CD14-positive monocyte (primary cell): ENCODE results near the gene LRRC8C. TPM values are rescaled to one million over a fixed set of nuclear protein-coding genes. Genes with fewer than 3 reads are reported as not detected.

ENCODE experiments used
- DNase-seq, 3 donors: peaks; one replicate each; pipeline ENCODE4 v3.0.0-alpha.2; 2011 to 2022
- H2AFZ ChIP-seq: 2 replicates; pipeline ENCODE4 v1.6.0; 2012; ENCODE audit warnings: mild to moderate bottlenecking, low read depth, low read length, inconsistent platforms; ENCODE audit not compliant: insufficient read depth, poor library complexity, severe bottlenecking
- H3K27ac ChIP-seq, 2 donors: 1 replicate in 1 of 2; 2 replicates in 1 of 2; pipeline ENCODE4 v1.5.1; 2012 to 2013; ENCODE audit warnings: low read length in 2 of 2, control low read depth in 1 of 2, inconsistent platforms in 1 of 2, low read depth in 1 of 2, mild to moderate bottlenecking in 1 of 2
- H3K27me3 ChIP-seq, 2 donors: one replicate each; pipeline versions ENCODE4 v1.6.0 to v1.6.1; 2011 to 2013; ENCODE audit warnings: low read length in 2 of 2; ENCODE audit not compliant: control insufficient read depth in 2 of 2, insufficient read depth in 2 of 2
- H3K36me3 ChIP-seq, 2 donors: replicated peaks in 1 of 2; 1 replicate in 1 of 2; 2 replicates in 1 of 2; pipeline versions ENCODE4 v1.5.1 to v1.6.1; 2012 to 2013; ENCODE audit warnings: low read length in 2 of 2, control low read depth in 1 of 2, inconsistent platforms in 1 of 2, mild to moderate bottlenecking in 1 of 2; ENCODE audit not compliant: insufficient read depth in 2 of 2, control insufficient read depth in 1 of 2
- H3K4me1 ChIP-seq, 2 donors: 1 replicate in 1 of 2; 2 replicates in 1 of 2; pipeline versions ENCODE4 v1.5.1 to v1.6.1; 2012 to 2013; ENCODE audit warnings: low read length in 2 of 2, control low read depth in 1 of 2, inconsistent platforms in 1 of 2, mild to moderate bottlenecking in 1 of 2, moderate library complexity in 1 of 2; ENCODE audit not compliant: insufficient read depth in 2 of 2, control insufficient read depth in 1 of 2
- H3K4me2 ChIP-seq: replicated peaks from 2 replicates; pipeline ENCODE3; 2012; ENCODE audit warnings: low read length, moderate library complexity, mild to moderate bottlenecking; ENCODE audit not compliant: poor library complexity, severe bottlenecking; ENCODE audit errors: extremely low read depth
- H3K4me3 ChIP-seq, 3 experiments: fragments of 200-600 bp in 1 of 3; sonication (generic) in 1 of 3; replicated peaks in 1 of 3; 1 replicate in 2 of 3; 2 replicates in 1 of 3; pipeline ENCODE4 v1.5.1; 2011 to 2013; ENCODE audit warnings: low read length in 3 of 3, mild to moderate bottlenecking in 3 of 3, control low read depth in 2 of 3, low read depth in 2 of 3, inconsistent platforms in 1 of 3, moderate library complexity in 1 of 3
- H3K79me2 ChIP-seq: 2 replicates; pipeline ENCODE4 v1.6.0; 2012; ENCODE audit warnings: mild to moderate bottlenecking, control low read depth, inconsistent platforms, low read length, moderate library complexity; ENCODE audit not compliant: insufficient read depth
- H3K9ac ChIP-seq: 2 replicates; pipeline ENCODE4 v1.6.0; 2017; ENCODE audit warnings: low read length, mild to moderate bottlenecking; ENCODE audit not compliant: insufficient read depth, poor library complexity, severe bottlenecking
- H3K9me3 ChIP-seq, 2 donors: replicated peaks in 1 of 2; 1 replicate in 1 of 2; 2 replicates in 1 of 2; pipeline versions ENCODE4 v1.5.1 to v1.6.1; 2012 to 2013; ENCODE audit warnings: low read length in 2 of 2, control low read depth in 1 of 2; ENCODE audit not compliant: control insufficient read depth in 1 of 2, insufficient read depth in 1 of 2
- H4K20me1 ChIP-seq: 2 replicates; pipeline ENCODE4 v1.6.0; 2012; ENCODE audit warnings: mild to moderate bottlenecking, low read length, control low read depth, moderate library complexity; ENCODE audit not compliant: insufficient read depth
- H3K27ac Mint-ChIP-seq, 7 donors: one replicate each; pipeline ENCODE4 v1.8.0; 2020; ENCODE audit warnings: mild to moderate bottlenecking in 7 of 7, mixed read lengths in 7 of 7, moderate library complexity in 6 of 7, inconsistent platforms in 2 of 7
- H3K27me3 Mint-ChIP-seq, 3 donors: one replicate each; pipeline ENCODE4 v1.8.0; 2021 to 2022; ENCODE audit warnings: low read depth in 3 of 3, mild to moderate bottlenecking in 3 of 3, mixed read lengths in 3 of 3, moderate library complexity in 3 of 3, inconsistent platforms in 1 of 3
- H3K36me3 Mint-ChIP-seq, 2 donors: one replicate each; pipeline ENCODE4 v1.8.0; 2020; ENCODE audit warnings: mixed read lengths in 2 of 2, inconsistent platforms in 1 of 2, mild to moderate bottlenecking in 1 of 2
- H3K4me1 Mint-ChIP-seq: one replicate; pipeline ENCODE4 v1.8.0; 2020; ENCODE audit warnings: mild to moderate bottlenecking, mixed read lengths
- H3K4me3 Mint-ChIP-seq, 2 donors: one replicate each; pipeline ENCODE4 v1.8.0; 2020; ENCODE audit warnings: mild to moderate bottlenecking in 2 of 2, mixed read lengths in 2 of 2, moderate library complexity in 1 of 2
- H3K9me3 Mint-ChIP-seq, 7 donors: one replicate each; pipeline ENCODE4 v1.8.0; 2020 to 2022; ENCODE audit warnings: mixed read lengths in 7 of 7, mild to moderate bottlenecking in 6 of 7, moderate library complexity in 6 of 7, inconsistent platforms in 2 of 7
- WGBS: methylation state at CpG from one replicate; pipeline ENCODE4 v1.1.5; 2013; ENCODE audit warnings: missing lambda C conversion rate; ENCODE audit not compliant: insufficient coverage; 5-methylcytosine and 5-hydroxymethylcytosine counted together
- intact Hi-C, 2 donors: fragments of 100-400 bp; cut with micrococcal nuclease; formaldehyde crosslinking; loops; one replicate each; pipeline versions ENCODE4 v1.15.0 to v1.15.1; 2023
- polyA plus RNA-seq, 3 donors: library from polyadenylated mRNA; depleted of rRNA in 1 of 3; unstranded in 2 of 3; stranded (reverse) in 1 of 3; fragments of 300-500 nt in 2 of 3; fragments of >200 nt in 1 of 3; fragmentation: Illumina TruSeq in 2 of 3; gene quantifications; 1 replicate in 2 of 3; 2 replicates in 1 of 3; pipeline ENCODE4 v1.2.3, GENCODE V29; 2012 to 2021
- TF ChIP-seq, protein P1 (sequence below): fragments of 200-600 bp; IDR thresholded peaks from one replicate; pipeline ENCODE4 v1.8.0; 2022; ENCODE audit warnings: antibody characterized with exemption, mild to moderate bottlenecking

Gene LRRC8C
- polyA plus RNA-seq, 3 donors: 13.0 to 18.6 (median 16.3) TPM

DNA sequence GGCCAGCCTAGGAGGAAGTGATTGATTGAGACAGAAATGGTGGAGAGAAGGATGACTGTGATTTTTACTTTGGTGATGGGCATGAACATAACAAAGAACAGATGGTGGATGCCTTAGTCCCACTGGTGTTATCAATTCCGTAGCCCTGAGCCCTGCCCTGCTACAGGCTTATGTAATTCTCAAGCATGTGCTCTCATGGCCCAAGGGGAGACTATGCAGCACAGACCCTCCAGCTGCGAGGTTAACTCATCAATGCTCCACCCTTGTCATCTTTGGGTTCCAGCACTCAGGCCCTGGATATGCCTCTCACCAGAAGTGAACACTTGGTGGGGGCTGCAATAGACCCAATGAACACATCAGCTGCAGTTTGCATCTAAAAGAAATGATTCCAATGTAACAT, 125.2 kb downstream of the LRRC8C start:
- no peaks in the 10 kb centered on the region for H3K9me3 Mint-ChIP-seq
- DNase-seq: no peak
- H3K27me3 Mint-ChIP-seq: peaks cover 0 to 1% (median 0%) of the 10 kb centered on the region in 3 donors
- Histone ChIP-seq H4K20me1 (no peaks in the 10 kb centered on the region), H3K79me2 (peaks cover 24% of the 10 kb centered on the region), H3K4me2 (peak overlapping the region; percentile 76), H3K27me3 (no peaks in the 10 kb centered on the region), H3K4me1 (peaks cover 94 to 98% of the 10 kb centered on the region in 2 donors), H3K9me3 (no peaks in the 10 kb centered on the region), H3K4me3 (peak overlapping the region; percentile 5 to 61 (median 42)), H3K9ac (peak overlapping the region; percentile 23), H2AFZ (no peak overlapping the region), H3K36me3 (no peaks in the 10 kb centered on the region), H3K27ac (peak overlapping the region; percentile 63 to 85)
- 10% methylated on average over 2 of the region's 2 CpGs for WGBS
- H3K36me3 Mint-ChIP-seq: no peaks in the 10 kb centered on the region
- peaks cover 97% of the 10 kb centered on the region for H3K4me1 Mint-ChIP-seq
- intact Hi-C loops: loop anchor here (5.0 to 10.0 kb wide), 4 partner anchors 36 to 236 kb away; partner anchors contain the start of gene LRRC8B (in 1 of the 2)
- TF ChIP-seq, protein P1, sequence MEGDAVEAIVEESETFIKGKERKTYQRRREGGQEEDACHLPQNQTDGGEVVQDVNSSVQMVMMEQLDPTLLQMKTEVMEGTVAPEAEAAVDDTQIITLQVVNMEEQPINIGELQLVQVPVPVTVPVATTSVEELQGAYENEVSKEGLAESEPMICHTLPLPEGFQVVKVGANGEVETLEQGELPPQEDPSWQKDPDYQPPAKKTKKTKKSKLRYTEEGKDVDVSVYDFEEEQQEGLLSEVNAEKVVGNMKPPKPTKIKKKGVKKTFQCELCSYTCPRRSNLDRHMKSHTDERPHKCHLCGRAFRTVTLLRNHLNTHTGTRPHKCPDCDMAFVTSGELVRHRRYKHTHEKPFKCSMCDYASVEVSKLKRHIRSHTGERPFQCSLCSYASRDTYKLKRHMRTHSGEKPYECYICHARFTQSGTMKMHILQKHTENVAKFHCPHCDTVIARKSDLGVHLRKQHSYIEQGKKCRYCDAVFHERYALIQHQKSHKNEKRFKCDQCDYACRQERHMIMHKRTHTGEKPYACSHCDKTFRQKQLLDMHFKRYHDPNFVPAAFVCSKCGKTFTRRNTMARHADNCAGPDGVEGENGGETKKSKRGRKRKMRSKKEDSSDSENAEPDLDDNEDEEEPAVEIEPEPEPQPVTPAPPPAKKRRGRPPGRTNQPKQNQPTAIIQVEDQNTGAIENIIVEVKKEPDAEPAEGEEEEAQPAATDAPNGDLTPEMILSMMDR: no peak
- H3K4me3 Mint-ChIP-seq: peak overlapping the region; percentile 65 to 81
- H3K27ac Mint-ChIP-seq: peak overlapping the region; percentile 87 to 98 (median 93)

DNA sequence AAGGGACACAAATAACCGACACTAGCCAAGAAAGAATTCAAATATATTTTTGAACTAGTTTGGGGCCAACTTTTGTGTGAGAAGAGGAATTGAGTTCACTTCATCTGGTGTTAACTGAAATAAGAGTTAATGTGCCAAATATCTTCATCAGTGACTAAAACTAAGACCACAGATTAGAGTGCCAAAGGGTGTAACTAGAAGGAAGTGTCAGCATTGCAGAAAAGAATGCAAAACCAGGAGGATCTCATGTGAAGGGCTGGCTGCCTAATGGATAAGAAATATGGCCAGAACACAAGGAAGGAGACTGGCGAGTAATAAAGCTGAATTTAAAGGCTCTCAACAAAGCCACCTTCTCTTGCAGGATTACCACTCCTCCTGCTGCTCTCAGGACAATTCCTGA, 126.1 kb downstream of the LRRC8C start:
- intact Hi-C loops: loop anchor here (5.0 to 10.0 kb wide), 4 partner anchors 37 to 237 kb away; partner anchors contain the start of gene LRRC8B (in 1 of the 2)
- H3K9me3 Mint-ChIP-seq: no peaks in the 10 kb centered on the region
- no peak overlapping the region for H3K4me3 Mint-ChIP-seq
- peaks cover 0 to 1% of the 10 kb centered on the region in 2 donors for H3K36me3 Mint-ChIP-seq
- peak overlapping the region; percentile 81 to 98 (median 93) for H3K27ac Mint-ChIP-seq
- H3K79me2 ChIP-seq: peaks cover 24% of the 10 kb centered on the region
- H3K4me1 Mint-ChIP-seq: peaks cover 94% of the 10 kb centered on the region
- WGBS: no CpG with 5 or more reads among the region's 2 CpGs
- H3K4me3 ChIP-seq: peak overlapping the region in 1 of 3 experiments; percentile 61
- H4K20me1 ChIP-seq: no peaks in the 10 kb centered on the region
- peak overlapping the region; percentile 37 for H2AFZ ChIP-seq
- H3K27me3 Mint-ChIP-seq: peaks cover 0 to 4% (median 3%) of the 10 kb centered on the region in 3 donors
- H3K9me3 ChIP-seq: no peaks in the 10 kb centered on the region
- peak overlapping the region; percentile 76 for H3K4me2 ChIP-seq
- DNase-seq: peak in 1 of 3 donors; percentile 26
- peaks cover 90 to 96% of the 10 kb centered on the region in 2 donors for H3K4me1 ChIP-seq
- no peaks in the 10 kb centered on the region for H3K27me3 ChIP-seq
- peak overlapping the region; percentile 49 to 85 for H3K27ac ChIP-seq
- H3K9ac ChIP-seq: no peak overlapping the region
- no peaks in the 10 kb centered on the region for H3K36me3 ChIP-seq
- TF ChIP-seq, protein P1: no peak
